HuH-7.5 (cell line): ENCODE results near the gene FAM47B.

Source experiments
- DNase-seq: peaks from one replicate; pipeline ENCODE4 v3.0.0; 2011; ENCODE audit warnings: low spot score

Gene FAM47B

GRCh38 chrX:34942496-34942895 is at the start of gene FAM47B:
Gene FAM47B (plus strand): TSS chrX:34942796. CDS start chrX:34942832, 36 bp downstream.
- DNase-seq: no peak

- DNase-seq: no peak
Measured at GRCh38 chrX:34893741-34894140, 48.9 kb upstream of the FAM47B start.

- DNase-seq: no peak
Measured at GRCh38 chrX:34900691-34901090, 41.9 kb upstream of the FAM47B start.

- DNase-seq: no peak
Measured at GRCh38 chrX:34901761-34902160, 40.8 kb upstream of the FAM47B start.

- no peak for DNase-seq
Measured at GRCh38 chrX:34903316-34903715, 39.3 kb upstream of the FAM47B start.

- no peak for DNase-seq
Measured at GRCh38 chrX:34909151-34909550, 33.4 kb upstream of the FAM47B start.

- DNase-seq: no peak
Measured at GRCh38 chrX:34915463-34916225, 27.0 kb upstream of the FAM47B start.

- no peak for DNase-seq
Measured at GRCh38 chrX:34917146-34917545, 25.4 kb upstream of the FAM47B start.

- no peak for DNase-seq
Measured at GRCh38 chrX:34918091-34918736, 24.4 kb upstream of the FAM47B start.

- no peak for DNase-seq
Measured at GRCh38 chrX:34918856-34919255, 23.7 kb upstream of the FAM47B start.

GRCh38 chrX:34927866-34928265 is 14.7 kb upstream of the FAM47B start:
- no peak for DNase-seq

- DNase-seq: no peak
Measured at GRCh38 chrX:34943235-34943634, 639 bp downstream of the FAM47B start.

- DNase-seq: no peak
Measured at GRCh38 chrX:34956916-34957315, 14.3 kb downstream of the FAM47B start.

GRCh38 chrX:34961662-34962061 is 19.1 kb downstream of the FAM47B start:
- DNase-seq: no peak

- DNase-seq: no peak
Measured at GRCh38 chrX:34972206-34972605, 29.6 kb downstream of the FAM47B start.

- DNase-seq: no peak
Measured at GRCh38 chrX:34978171-34978570, 35.6 kb downstream of the FAM47B start.

- DNase-seq: no peak
Measured at GRCh38 chrX:34987646-34988045, 45.0 kb downstream of the FAM47B start.
